ENCODE data around the gene CLSTN1. TPM values are rescaled to one million over a fixed set of nuclear protein-coding genes. Genes with fewer than 3 reads are reported as not detected.

The CLSTN1 gene
- total RNA-seq, 1 donor from 2014 or later = 179 TPM

GRCh38 chr1:9835404-9835757 is 11.6 kb upstream of the CLSTN1 start:
- H3K4me3 Mint-ChIP-seq (ENCODE audit: unreplicated experiment) = no peak overlapping the region
- no peak for DNase-seq (ENCODE audit: extremely low spot score, unreplicated experiment)
- no peak for TF ChIP-seq CTCF (IDR thresholded peaks at IDR 0.05)
- H3K27me3 Mint-ChIP-seq (ENCODE audit: unreplicated experiment) = no peaks in the 10 kb centered on the region
- peak overlapping the region; percentile 27 for H3K27ac Mint-ChIP-seq (ENCODE audit: unreplicated experiment)
- no peaks in the 10 kb centered on the region for H3K36me3 Mint-ChIP-seq (ENCODE audit: unreplicated experiment)
- no peaks in the 10 kb centered on the region for H3K9me3 Mint-ChIP-seq (ENCODE audit: unreplicated experiment)
- peaks cover 13% of the 10 kb centered on the region for H3K4me1 Mint-ChIP-seq (ENCODE audit: unreplicated experiment)

GRCh38 chr1:9833632-9834031 is 9.9 kb upstream of the CLSTN1 start:
- peaks cover 13% of the 10 kb centered on the region for H3K4me1 Mint-ChIP-seq (ENCODE audit: unreplicated experiment)
- no peaks in the 10 kb centered on the region for H3K27me3 Mint-ChIP-seq (ENCODE audit: unreplicated experiment)
- no peak for TF ChIP-seq CTCF (IDR thresholded peaks at IDR 0.05)
- H3K36me3 Mint-ChIP-seq (ENCODE audit: unreplicated experiment) = no peaks in the 10 kb centered on the region
- H3K4me3 Mint-ChIP-seq (ENCODE audit: unreplicated experiment) = no peak overlapping the region
- DNase-seq (ENCODE audit: extremely low spot score, unreplicated experiment) = no peak
- H3K27ac Mint-ChIP-seq (ENCODE audit: unreplicated experiment) = no peak overlapping the region
- no peaks in the 10 kb centered on the region for H3K9me3 Mint-ChIP-seq (ENCODE audit: unreplicated experiment)

- H3K9me3 Mint-ChIP-seq (ENCODE audit: unreplicated experiment) = no peaks in the 10 kb centered on the region
- H3K36me3 Mint-ChIP-seq (ENCODE audit: unreplicated experiment) = no peaks in the 10 kb centered on the region
- no peak overlapping the region for H3K4me3 Mint-ChIP-seq (ENCODE audit: unreplicated experiment)
- DNase-seq (ENCODE audit: extremely low spot score, unreplicated experiment) = no peak
- H3K27me3 Mint-ChIP-seq (ENCODE audit: unreplicated experiment) = no peaks in the 10 kb centered on the region
- peak; percentile 35 for TF ChIP-seq CTCF (IDR thresholded peaks at IDR 0.05)
- peaks cover 24% of the 10 kb centered on the region for H3K4me1 Mint-ChIP-seq (ENCODE audit: unreplicated experiment)
- H3K27ac Mint-ChIP-seq (ENCODE audit: unreplicated experiment) = no peak overlapping the region
These were observed 3.9 kb upstream of the CLSTN1 start for GRCh38 chr1:9827558-9828185.

GRCh38 chr1:9826616-9827015 is 2.9 kb upstream of the CLSTN1 start:
- Mint-ChIP-seq H3K4me1 (ENCODE audit: unreplicated experiment) (peaks cover 34% of the 10 kb centered on the region), H3K27ac (ENCODE audit: unreplicated experiment) (peak overlapping the region; percentile 21), H3K4me3 (ENCODE audit: unreplicated experiment) (no peak overlapping the region), H3K27me3 (ENCODE audit: unreplicated experiment) (no peaks in the 10 kb centered on the region), H3K9me3 (ENCODE audit: unreplicated experiment) (no peaks in the 10 kb centered on the region), H3K36me3 (ENCODE audit: unreplicated experiment) (no peaks in the 10 kb centered on the region)
- DNase-seq (ENCODE audit: extremely low spot score, unreplicated experiment) = no peak
- no peak for TF ChIP-seq CTCF (IDR thresholded peaks at IDR 0.05)

GRCh38 chr1:9826087-9826486 is 2.3 kb upstream of the CLSTN1 start:
- DNase-seq (ENCODE audit: extremely low spot score, unreplicated experiment) = no peak
- Mint-ChIP-seq H3K27me3 (ENCODE audit: unreplicated experiment) (no peaks in the 10 kb centered on the region), H3K27ac (ENCODE audit: unreplicated experiment) (peak overlapping the region; percentile 83), H3K4me3 (ENCODE audit: unreplicated experiment) (no peak overlapping the region), H3K9me3 (ENCODE audit: unreplicated experiment) (no peaks in the 10 kb centered on the region), H3K4me1 (ENCODE audit: unreplicated experiment) (peaks cover 37% of the 10 kb centered on the region), H3K36me3 (ENCODE audit: unreplicated experiment) (no peaks in the 10 kb centered on the region)
- TF ChIP-seq CTCF (IDR thresholded peaks at IDR 0.05) = no peak

Measured in osteocyte (in vitro differentiated cells).